Uterus (tissue), 2 donors: Measurements from ENCODE around the gene CLEC11A.

Experiments
- POLR2A ChIP-seq, 2 donors: fragments of 450-650 bp; IDR thresholded peaks; one replicate each; pipeline ENCODE4 v1.6.1; 2016; ENCODE audit warnings: antibody characterized with exemption in 2 of 2, mild to moderate bottlenecking in 1 of 2, moderate library complexity in 1 of 2
- TF ChIP-seq, protein P1 (sequence below), 4 experiments: fragments of 200-600 bp in 2 of 4; fragments of 450-650 bp in 2 of 4; sonication (generic) in 2 of 4; IDR thresholded peaks; one replicate each; pipeline ENCODE4 v1.5.1; 2016 to 2019; ENCODE audit warnings: antibody characterized with exemption in 4 of 4, mild to moderate bottlenecking in 2 of 4, moderate library complexity in 1 of 4

GRCh38 chr19:50702158-50702870, 20.9 kb upstream of the CLEC11A start:
- TF ChIP-seq, protein P1, sequence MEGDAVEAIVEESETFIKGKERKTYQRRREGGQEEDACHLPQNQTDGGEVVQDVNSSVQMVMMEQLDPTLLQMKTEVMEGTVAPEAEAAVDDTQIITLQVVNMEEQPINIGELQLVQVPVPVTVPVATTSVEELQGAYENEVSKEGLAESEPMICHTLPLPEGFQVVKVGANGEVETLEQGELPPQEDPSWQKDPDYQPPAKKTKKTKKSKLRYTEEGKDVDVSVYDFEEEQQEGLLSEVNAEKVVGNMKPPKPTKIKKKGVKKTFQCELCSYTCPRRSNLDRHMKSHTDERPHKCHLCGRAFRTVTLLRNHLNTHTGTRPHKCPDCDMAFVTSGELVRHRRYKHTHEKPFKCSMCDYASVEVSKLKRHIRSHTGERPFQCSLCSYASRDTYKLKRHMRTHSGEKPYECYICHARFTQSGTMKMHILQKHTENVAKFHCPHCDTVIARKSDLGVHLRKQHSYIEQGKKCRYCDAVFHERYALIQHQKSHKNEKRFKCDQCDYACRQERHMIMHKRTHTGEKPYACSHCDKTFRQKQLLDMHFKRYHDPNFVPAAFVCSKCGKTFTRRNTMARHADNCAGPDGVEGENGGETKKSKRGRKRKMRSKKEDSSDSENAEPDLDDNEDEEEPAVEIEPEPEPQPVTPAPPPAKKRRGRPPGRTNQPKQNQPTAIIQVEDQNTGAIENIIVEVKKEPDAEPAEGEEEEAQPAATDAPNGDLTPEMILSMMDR (IDR thresholded peaks at IDR 0.05): no peak
- TF ChIP-seq POLR2A (IDR thresholded peaks at IDR 0.05): no peak
